GM12878 (cell line): Measurements from ENCODE around the gene CD276.

Source experiments
- LARP7 ChIP-seq: fragments of 450-650 bp; IDR thresholded peaks from 2 replicates; pipeline ENCODE4 v1.6.1; 2017; ENCODE audit warnings: mild to moderate bottlenecking
- POLR2A ChIP-seq: IDR thresholded peaks from 2 replicates; pipeline ENCODE4 v1.6.1; 2011; ENCODE audit warnings: low read depth, mild to moderate bottlenecking, low read length
- POLR2AphosphoS5 ChIP-seq: IDR thresholded peaks from 2 replicates; pipeline ENCODE4 v1.6.1; 2011; ENCODE audit warnings: mild to moderate bottlenecking, low read length, inconsistent platforms

DNA sequence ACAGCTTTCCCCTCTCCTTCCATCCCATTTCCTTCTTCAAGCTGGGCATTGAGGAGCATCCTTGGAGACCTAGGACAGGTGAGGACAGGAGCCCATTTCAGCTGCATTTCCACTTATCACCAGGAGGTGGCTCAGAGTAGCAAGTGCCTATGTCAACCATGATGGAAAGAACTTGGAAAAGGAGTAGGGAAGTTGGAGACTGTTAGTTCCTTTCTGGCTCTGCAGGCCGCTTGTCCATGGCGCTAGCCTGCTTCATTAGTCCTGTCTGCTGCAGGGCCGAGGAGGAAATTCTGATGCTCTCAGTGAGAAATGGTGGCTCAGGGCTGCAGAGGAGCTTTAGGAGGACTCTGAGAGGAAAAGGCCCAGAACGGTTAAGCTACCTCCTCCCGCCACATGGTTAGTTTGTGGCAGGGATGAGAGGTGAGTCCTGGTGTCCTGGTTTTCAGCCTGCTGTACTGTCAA, 7.0 kb upstream of the CD276 start:
- TF ChIP-seq LARP7 (no peak), POLR2A (no peak), POLR2AphosphoS5 (no peak)
